K562 (cell line): Measurements from ENCODE around the gene YTHDF1. TPM values are rescaled to one million over a fixed set of nuclear protein-coding genes. Genes with fewer than 3 reads are reported as not detected.

Experiments
- E2F3 ChIP-seq: fragments of 250-450 bp; sonication (Bioruptor Pico); IDR thresholded peaks from 2 replicates; pipeline ENCODE4 v1.4.0; 2020; ENCODE audit warnings: mild to moderate bottlenecking
- ELF2 ChIP-seq: fragments of 250-450 bp; sonication (Bioruptor Pico); IDR thresholded peaks from 2 replicates; pipeline ENCODE4 v1.5.0; 2021; ENCODE audit warnings: mild to moderate bottlenecking
- HNRNPLL ChIP-seq: fragments of 200-400 bp; formaldehyde crosslinking; IDR thresholded peaks from 2 replicates; pipeline ENCODE4 v1.6.1; 2017; ENCODE audit warnings: low read length, low read depth, mild to moderate bottlenecking; ENCODE audit not compliant: poor library complexity, severe bottlenecking
- HSF4 ChIP-seq: fragments of 250-450 bp; sonication (Bioruptor Pico); IDR thresholded peaks from 2 replicates; pipeline ENCODE4 v2.1.2; 2022; ENCODE audit warnings: mild to moderate bottlenecking, moderate library complexity, borderline replicate concordance
- KDM1A ChIP-seq, 2 experiments: fragments of 450-650 bp; IDR thresholded peaks; 2 replicates each; pipeline ENCODE4 v1.6.1; 2016; ENCODE audit warnings: mild to moderate bottlenecking in 2 of 2
- MYC ChIP-seq, 2 experiments: fragments of 250-450 bp in 1 of 2; sonication (Bioruptor Pico) in 1 of 2; IDR thresholded peaks; 2 replicates each; pipeline versions ENCODE4 v1.5.1 to v1.6.1; 2012 to 2021; ENCODE audit warnings: low read depth in 2 of 2, borderline replicate concordance in 1 of 2, improper control_type of control experiment in 1 of 2, low read length in 1 of 2, mild to moderate bottlenecking in 1 of 2, moderate library complexity in 1 of 2
- NONO ChIP-seq, 2 experiments: fragments of 200-400 bp in 1 of 2; fragments of 450-650 bp in 1 of 2; formaldehyde crosslinking in 1 of 2; IDR thresholded peaks; 2 replicates each; pipeline ENCODE4 v1.6.1; 2017; ENCODE audit warnings: low read depth in 2 of 2, mild to moderate bottlenecking in 2 of 2, moderate library complexity in 2 of 2, low read length in 1 of 2
- PATZ1 ChIP-seq: fragments of 250-450 bp; sonication (Bioruptor Pico); IDR thresholded peaks from 2 replicates; pipeline ENCODE4 v1.5.0; 2020; ENCODE audit warnings: mild to moderate bottlenecking, borderline replicate concordance
- PHF8 ChIP-seq: fragments of 200-600 bp; sonication (generic); IDR thresholded peaks from 2 replicates; pipeline ENCODE4 v1.6.1; 2012; ENCODE audit warnings: mixed run types, mild to moderate bottlenecking, inconsistent platforms, low read length, moderate library complexity, borderline replicate concordance
- RB1 ChIP-seq: fragments of 450-650 bp; IDR thresholded peaks from 2 replicates; pipeline ENCODE4 v1.6.1; 2017; ENCODE audit warnings: low read depth, mild to moderate bottlenecking
- SMARCA5 ChIP-seq: fragments of 450-650 bp; IDR thresholded peaks from 2 replicates; pipeline ENCODE4 v1.6.1; 2016
- TAL1 ChIP-seq: fragments of 450-650 bp; IDR thresholded peaks from 2 replicates; pipeline ENCODE4 v1.6.1; 2016; ENCODE audit warnings: mild to moderate bottlenecking
- TEAD2 ChIP-seq: fragments of 450-650 bp; IDR thresholded peaks from 2 replicates; pipeline ENCODE4 v1.6.1; 2016; ENCODE audit warnings: missing genetic modification characterization, control low read depth, missing compliant biosample characterization
- ZNF175 ChIP-seq: fragments of 200-800 bp; sonication (Bioruptor generic); IDR thresholded peaks from 2 replicates; pipeline ENCODE4 v1.6.1; 2016; ENCODE audit warnings: low read depth, mild to moderate bottlenecking, missing genetic modification characterization, missing compliant biosample characterization
- ZNF239 ChIP-seq: fragments of 250-450 bp; sonication (Bioruptor Pico); IDR thresholded peaks from 2 replicates; pipeline ENCODE4 v1.4.0; 2020; ENCODE audit warnings: mild to moderate bottlenecking
- ZNF324 ChIP-seq: fragments of 250-450 bp; sonication (Bioruptor Pico); IDR thresholded peaks from 2 replicates; pipeline ENCODE4 v1.4.0; 2020; ENCODE audit warnings: mild to moderate bottlenecking
- ZNF354B ChIP-seq: fragments of 250-450 bp; sonication (Bioruptor Pico); IDR thresholded peaks from 2 replicates; pipeline ENCODE4 v1.4.0; 2020
- ZNF41 ChIP-seq: fragments of 250-450 bp; sonication (Bioruptor Pico); conservative IDR thresholded peaks from 2 replicates; pipeline ENCODE4 v1.4.0; 2020; ENCODE audit warnings: mild to moderate bottlenecking
- ZNF696 ChIP-seq: fragments of 250-450 bp; sonication (Bioruptor Pico); conservative IDR thresholded peaks from 2 replicates; pipeline ENCODE4 v1.4.0; 2020; ENCODE audit warnings: mild to moderate bottlenecking, moderate library complexity
- ZNF830 ChIP-seq: fragments of 250-450 bp; sonication (Bioruptor Pico); IDR thresholded peaks from 2 replicates; pipeline ENCODE4 v1.5.0; 2021; ENCODE audit warnings: mild to moderate bottlenecking
- polyA plus RNA-seq, 8 experiments: library from polyadenylated mRNA; depleted of rRNA in 4 of 8; stranded (reverse) in 5 of 8; unstranded in 3 of 8; fragments of >200 nt; fragmentation: Nextera tagmentation in 2 of 8; fragmentation: Illumina TruSeq in 1 of 8; extraction: Ambion mirVana in 2 of 8; extraction: Trizol in 1 of 8; gene quantifications; 2 replicates each; pipeline versions ENCODE4 v1.2.1 to v1.2.3, GENCODE V29; 2011 to 2014; ENCODE audit warnings: inconsistent platforms in 1 of 8, missing spikeins in 1 of 8
- total RNA-seq, 7 experiments: library from RNA; depleted of rRNA in 6 of 7; stranded (reverse); fragments of >200 nt in 6 of 7; fragmentation: Illumina TruSeq in 2 of 7; extraction: Trizol in 2 of 7; gene quantifications; 2 replicates each; pipeline versions ENCODE4 v1.2.1 to v1.2.3, GENCODE V29; 2011 to 2021; ENCODE audit warnings: low replicate concordance in 1 of 7
- TF ChIP-seq, protein P1 (sequence below): fragments of 200-800 bp; sonication (Bioruptor generic); IDR thresholded peaks from 2 replicates; pipeline ENCODE4 v1.6.1; 2017; ENCODE audit warnings: missing genetic modification characterization, missing compliant biosample characterization
- TF ChIP-seq, protein P2 (sequence below), 2 experiments: fragments of 200-800 bp in 1 of 2; sonication (Bioruptor generic) in 1 of 2; sonication (generic) in 1 of 2; formaldehyde crosslinking in 1 of 2; IDR thresholded peaks in 1 of 2; conservative IDR thresholded peaks in 1 of 2; 2 replicates each; pipeline versions ENCODE4 v1.5.0 to v1.6.1; 2016 to 2020; ENCODE audit warnings: missing compliant biosample characterization in 1 of 2, missing genetic modification characterization in 1 of 2, missing genetic modification reagents in 1 of 2
- TF ChIP-seq, protein P3 (sequence below): fragments of 450-650 bp; IDR thresholded peaks from 2 replicates; pipeline ENCODE4 v1.6.1; 2016; ENCODE audit warnings: missing biosample characterization, missing genetic modification characterization

YTHDF1 gene
- total and polyA plus RNA-seq, 9 of the 15 experiments (the other 6 are each of a cell fraction or from before 2014, with no cell fraction given), result 10.1 to 42.4 (median 27.8) TPM

DNA sequence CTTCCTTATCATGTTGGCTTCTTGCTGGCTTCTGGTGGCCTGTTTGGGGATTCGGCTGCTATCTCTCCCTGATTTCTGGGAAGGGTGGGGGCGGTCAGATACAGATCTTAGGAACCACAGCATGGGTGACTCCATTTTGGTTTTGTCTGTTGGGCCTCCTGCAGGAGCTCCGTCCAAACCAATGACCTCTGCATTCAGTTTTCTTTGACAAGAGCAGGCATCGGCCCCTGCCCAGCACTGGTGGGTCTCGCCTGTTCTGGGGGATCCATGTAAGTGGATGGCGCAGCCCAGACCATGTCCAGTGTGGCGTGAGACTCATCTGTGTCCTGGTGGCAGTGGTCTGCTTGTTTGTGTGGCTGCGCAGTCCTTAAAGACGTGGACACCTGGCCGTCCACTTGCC, 48.1 kb upstream of the YTHDF1 start (continued):
- TF ChIP-seq ZNF239 (CRISPR knock-in tag) (peak; percentile 88), ZNF324 (CRISPR knock-in tag) (0 out of 2 replicates have a peak, but pooled peaks have one; percentile 24), ZNF175 (CRISPR knock-in tag) (peak; percentile 92), PATZ1 (CRISPR knock-in tag) (peak; percentile 90; the same call in 1 of the 2 replicates), NONO (IDR thresholded peaks at IDR 0.05; ENCODE audit: low read depth in 2 of 2, low read length in 1 of 2) (no peak), MYC (IDR thresholded peaks at IDR 0.05; ENCODE audit: low read depth, low read length) (no peak), MYC (CRISPR knock-in tag; IDR thresholded peaks at IDR 0.05; ENCODE audit: borderline replicate concordance, low read depth) (peak; percentile 94), HNRNPLL (no peak), TAL1 (no peak), RB1 (no peak), ZNF41 (CRISPR knock-in tag) (peak; percentile 94), ELF2 (peak; percentile 81), TEAD2 (tag) (0 out of 2 replicates have a peak, but pooled peaks have one; percentile 45), ZNF696 (CRISPR knock-in tag) (no peak), SMARCA5 (no peak), HSF4 (peak; percentile 88; the same call in 1 of the 2 replicates), ZNF354B (peak; percentile 83), ZNF830 (peak; percentile 97), E2F3 (CRISPR knock-in tag) (peak; percentile 92), PHF8 (no peak), KDM1A (IDR thresholded peaks at IDR 0.05) (peak in 1 of 2 experiments; percentile 17; a peak in 1 of 4 replicates)
- TF ChIP-seq, protein P1, sequence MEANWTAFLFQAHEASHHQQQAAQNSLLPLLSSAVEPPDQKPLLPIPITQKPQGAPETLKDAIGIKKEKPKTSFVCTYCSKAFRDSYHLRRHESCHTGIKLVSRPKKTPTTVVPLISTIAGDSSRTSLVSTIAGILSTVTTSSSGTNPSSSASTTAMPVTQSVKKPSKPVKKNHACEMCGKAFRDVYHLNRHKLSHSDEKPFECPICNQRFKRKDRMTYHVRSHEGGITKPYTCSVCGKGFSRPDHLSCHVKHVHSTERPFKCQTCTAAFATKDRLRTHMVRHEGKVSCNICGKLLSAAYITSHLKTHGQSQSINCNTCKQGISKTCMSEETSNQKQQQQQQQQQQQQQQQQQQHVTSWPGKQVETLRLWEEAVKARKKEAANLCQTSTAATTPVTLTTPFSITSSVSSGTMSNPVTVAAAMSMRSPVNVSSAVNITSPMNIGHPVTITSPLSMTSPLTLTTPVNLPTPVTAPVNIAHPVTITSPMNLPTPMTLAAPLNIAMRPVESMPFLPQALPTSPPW (CRISPR knock-in tag), result peak; percentile 42; the same call in 1 of the 2 replicates
- TF ChIP-seq, protein P2, sequence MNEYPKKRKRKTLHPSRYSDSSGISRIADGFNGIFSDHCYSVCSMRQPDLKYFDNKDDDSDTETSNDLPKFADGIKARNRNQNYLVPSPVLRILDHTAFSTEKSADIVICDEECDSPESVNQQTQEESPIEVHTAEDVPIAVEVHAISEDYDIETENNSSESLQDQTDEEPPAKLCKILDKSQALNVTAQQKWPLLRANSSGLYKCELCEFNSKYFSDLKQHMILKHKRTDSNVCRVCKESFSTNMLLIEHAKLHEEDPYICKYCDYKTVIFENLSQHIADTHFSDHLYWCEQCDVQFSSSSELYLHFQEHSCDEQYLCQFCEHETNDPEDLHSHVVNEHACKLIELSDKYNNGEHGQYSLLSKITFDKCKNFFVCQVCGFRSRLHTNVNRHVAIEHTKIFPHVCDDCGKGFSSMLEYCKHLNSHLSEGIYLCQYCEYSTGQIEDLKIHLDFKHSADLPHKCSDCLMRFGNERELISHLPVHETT (CRISPR knock-in tag; conservative IDR thresholded peaks at IDR 0.05 in 1 of 2, IDR thresholded peaks at IDR 0.05 in 1 of 2), result peak in 1 of 2 experiments; percentile 92; a peak in 2 of 4 replicates
- TF ChIP-seq, protein P3, sequence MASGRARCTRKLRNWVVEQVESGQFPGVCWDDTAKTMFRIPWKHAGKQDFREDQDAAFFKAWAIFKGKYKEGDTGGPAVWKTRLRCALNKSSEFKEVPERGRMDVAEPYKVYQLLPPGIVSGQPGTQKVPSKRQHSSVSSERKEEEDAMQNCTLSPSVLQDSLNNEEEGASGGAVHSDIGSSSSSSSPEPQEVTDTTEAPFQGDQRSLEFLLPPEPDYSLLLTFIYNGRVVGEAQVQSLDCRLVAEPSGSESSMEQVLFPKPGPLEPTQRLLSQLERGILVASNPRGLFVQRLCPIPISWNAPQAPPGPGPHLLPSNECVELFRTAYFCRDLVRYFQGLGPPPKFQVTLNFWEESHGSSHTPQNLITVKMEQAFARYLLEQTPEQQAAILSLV (tag), result peak; percentile 81
